ENCODE data around the gene NR1I3.

The NR1I3 gene

DNA sequence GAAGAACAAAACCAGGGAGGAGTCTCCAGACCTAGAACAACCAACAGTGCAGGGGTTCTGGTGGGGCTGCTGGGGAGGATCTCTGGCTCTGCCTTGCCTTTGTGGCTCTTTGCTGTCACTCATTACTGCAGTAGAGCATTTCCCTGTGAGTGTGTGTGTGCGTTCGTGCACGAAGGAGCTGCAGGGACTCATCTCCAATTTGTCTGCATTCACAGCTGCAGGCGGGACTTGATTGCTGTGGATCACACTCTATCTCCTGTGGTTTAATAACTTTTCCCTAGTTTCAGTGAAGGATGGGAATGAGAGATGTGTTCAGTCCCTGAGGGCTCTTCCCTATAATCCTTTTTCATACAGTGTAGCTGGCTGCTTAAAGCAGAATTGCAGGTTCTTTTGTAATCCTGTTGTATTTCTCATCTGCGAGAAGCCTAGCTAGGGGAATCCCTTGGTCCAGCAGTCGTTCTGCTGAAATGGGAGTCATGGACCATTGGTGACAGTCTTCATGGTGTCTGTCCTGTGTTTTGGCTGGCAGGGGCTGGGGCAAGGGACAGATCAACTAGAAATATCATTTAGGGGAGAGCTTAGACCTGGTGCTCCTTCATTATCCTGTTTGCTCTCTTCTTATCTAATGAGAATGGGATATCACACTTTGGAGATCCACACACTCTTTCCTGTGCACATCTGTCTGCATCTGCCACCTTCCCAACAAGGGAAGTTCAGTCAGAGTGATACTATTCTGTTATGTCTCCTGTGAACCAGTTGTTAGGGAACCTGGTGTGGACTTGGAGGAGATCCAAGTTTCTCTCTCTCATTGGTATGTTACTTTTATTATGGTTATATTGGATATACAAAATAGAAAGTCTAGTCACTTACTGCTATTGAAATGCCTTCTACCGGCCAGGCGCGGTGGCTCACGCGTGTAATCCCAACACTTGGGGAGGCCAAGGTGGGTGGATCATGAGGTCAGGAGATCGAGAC lies 23.5 kb upstream of the NR1I3 start:
- Histone ChIP-seq H3K4me1 (ENCODE audit: insufficient read depth, low read length) (no peaks in the 10 kb centered on the region), H3K4me2 (ENCODE audit: insufficient read depth, low read length) (no peak overlapping the region), H4K20me1 (ENCODE audit: insufficient read depth, low read length) (no peaks in the 10 kb centered on the region), H2AFZ (ENCODE audit: low read depth, low read length) (no peak overlapping the region), H3K9me3 (ENCODE audit: insufficient read depth, low read length, severe bottlenecking) (peaks cover 8% of the 10 kb centered on the region), H3K79me2 (ENCODE audit: insufficient read depth, low read length) (no peaks in the 10 kb centered on the region), H3K9ac (ENCODE audit: low read depth, low read length) (no peak overlapping the region), H3K27ac (ENCODE audit: low read length) (no peak overlapping the region), H3K4me3 (ENCODE audit: low read depth in 1 of 2, low read length in 2 of 2) (no peak overlapping the region), H3K27me3 (ENCODE audit: insufficient read depth, low read length, poor library complexity) (peaks cover 20% of the 10 kb centered on the region), H3K36me3 (ENCODE audit: insufficient read depth, low read length) (no peaks in the 10 kb centered on the region)
- TF ChIP-seq CTCF (IDR thresholded peaks at IDR 0.05; ENCODE audit: borderline replicate concordance, extremely low read depth, low read length, poor library complexity, severe bottlenecking) (no peak), EZH2 (IDR thresholded peaks at IDR 0.05; ENCODE audit: borderline replicate concordance, low read depth, low read length, severe bottlenecking) (no peak)
- DNase-seq (no peak), ATAC-seq (ENCODE audit: insufficient read depth, low read depth) (no peak)

GRCh38 chr1:161260376-161261260 lies 22.6 kb upstream of the NR1I3 start:
- Histone ChIP-seq H3K27ac (ENCODE audit: low read length) (no peak overlapping the region), H3K9ac (ENCODE audit: low read depth, low read length) (no peak overlapping the region), H2AFZ (ENCODE audit: low read depth, low read length) (no peak overlapping the region), H3K9me3 (ENCODE audit: insufficient read depth, low read length, severe bottlenecking) (peaks cover 8% of the 10 kb centered on the region), H3K4me1 (ENCODE audit: insufficient read depth, low read length) (no peaks in the 10 kb centered on the region), H3K4me2 (ENCODE audit: insufficient read depth, low read length) (no peak overlapping the region), H3K4me3 (ENCODE audit: low read depth in 1 of 2, low read length in 2 of 2) (no peak overlapping the region), H3K27me3 (ENCODE audit: insufficient read depth, low read length, poor library complexity) (peaks cover 18% of the 10 kb centered on the region), H3K36me3 (ENCODE audit: insufficient read depth, low read length) (no peaks in the 10 kb centered on the region), H3K79me2 (ENCODE audit: insufficient read depth, low read length) (no peaks in the 10 kb centered on the region), H4K20me1 (ENCODE audit: insufficient read depth, low read length) (no peaks in the 10 kb centered on the region)
- no peak for DNase-seq
- no peak for ATAC-seq (ENCODE audit: insufficient read depth, low read depth)
- no peak for TF ChIP-seq EZH2 (IDR thresholded peaks at IDR 0.05; ENCODE audit: borderline replicate concordance, low read depth, low read length, severe bottlenecking)
- no peak for TF ChIP-seq CTCF (IDR thresholded peaks at IDR 0.05; ENCODE audit: borderline replicate concordance, extremely low read depth, low read length, poor library complexity, severe bottlenecking)

DNA sequence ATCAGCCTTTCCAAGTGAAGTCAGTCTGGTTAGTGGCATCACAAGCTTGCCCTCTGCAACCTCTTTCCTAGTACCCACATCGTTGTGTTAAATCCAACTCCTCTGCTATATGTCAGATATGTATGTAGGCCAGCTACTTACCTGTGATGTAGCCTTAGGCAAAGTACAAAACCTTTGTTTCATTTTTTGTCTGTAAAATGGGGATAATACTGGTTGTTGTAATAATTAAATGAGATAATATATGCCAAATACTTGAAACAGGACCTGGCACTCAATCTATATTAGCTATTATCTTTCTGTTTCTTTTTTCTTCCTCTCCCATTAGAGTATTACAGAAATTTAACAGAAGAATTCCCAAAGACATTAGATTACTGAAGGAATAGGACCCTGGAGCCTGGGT lies 21.8 kb upstream of the NR1I3 start:
- H3K4me2 ChIP-seq (ENCODE audit: insufficient read depth, low read length): no peak overlapping the region
- H2AFZ ChIP-seq (ENCODE audit: low read depth, low read length): no peak overlapping the region
- H3K36me3 ChIP-seq (ENCODE audit: insufficient read depth, low read length): no peaks in the 10 kb centered on the region
- H3K4me1 ChIP-seq (ENCODE audit: insufficient read depth, low read length): no peaks in the 10 kb centered on the region
- H3K9me3 ChIP-seq (ENCODE audit: insufficient read depth, low read length, severe bottlenecking): peaks cover 8% of the 10 kb centered on the region
- no peaks in the 10 kb centered on the region for H3K79me2 ChIP-seq (ENCODE audit: insufficient read depth, low read length)
- H3K27ac ChIP-seq (ENCODE audit: low read length): no peak overlapping the region
- no peak for TF ChIP-seq CTCF (IDR thresholded peaks at IDR 0.05; ENCODE audit: borderline replicate concordance, extremely low read depth, low read length, poor library complexity, severe bottlenecking)
- no peak for TF ChIP-seq EZH2 (IDR thresholded peaks at IDR 0.05; ENCODE audit: borderline replicate concordance, low read depth, low read length, severe bottlenecking)
- ATAC-seq (ENCODE audit: insufficient read depth, low read depth) (no peak), DNase-seq (no peak)
- H4K20me1 ChIP-seq (ENCODE audit: insufficient read depth, low read length): no peaks in the 10 kb centered on the region
- peaks cover 18% of the 10 kb centered on the region for H3K27me3 ChIP-seq (ENCODE audit: insufficient read depth, low read length, poor library complexity)
- no peak overlapping the region for H3K4me3 ChIP-seq (ENCODE audit: low read depth in 1 of 2, low read length in 2 of 2)
- no peak overlapping the region for H3K9ac ChIP-seq (ENCODE audit: low read depth, low read length)

All from DND-41 (cell line).